Measurements from ENCODE around the gene COG6.
A peak's percentile ranks its signal among the peaks of the same experiment; 100 is the strongest.

The COG6 gene

DNA sequence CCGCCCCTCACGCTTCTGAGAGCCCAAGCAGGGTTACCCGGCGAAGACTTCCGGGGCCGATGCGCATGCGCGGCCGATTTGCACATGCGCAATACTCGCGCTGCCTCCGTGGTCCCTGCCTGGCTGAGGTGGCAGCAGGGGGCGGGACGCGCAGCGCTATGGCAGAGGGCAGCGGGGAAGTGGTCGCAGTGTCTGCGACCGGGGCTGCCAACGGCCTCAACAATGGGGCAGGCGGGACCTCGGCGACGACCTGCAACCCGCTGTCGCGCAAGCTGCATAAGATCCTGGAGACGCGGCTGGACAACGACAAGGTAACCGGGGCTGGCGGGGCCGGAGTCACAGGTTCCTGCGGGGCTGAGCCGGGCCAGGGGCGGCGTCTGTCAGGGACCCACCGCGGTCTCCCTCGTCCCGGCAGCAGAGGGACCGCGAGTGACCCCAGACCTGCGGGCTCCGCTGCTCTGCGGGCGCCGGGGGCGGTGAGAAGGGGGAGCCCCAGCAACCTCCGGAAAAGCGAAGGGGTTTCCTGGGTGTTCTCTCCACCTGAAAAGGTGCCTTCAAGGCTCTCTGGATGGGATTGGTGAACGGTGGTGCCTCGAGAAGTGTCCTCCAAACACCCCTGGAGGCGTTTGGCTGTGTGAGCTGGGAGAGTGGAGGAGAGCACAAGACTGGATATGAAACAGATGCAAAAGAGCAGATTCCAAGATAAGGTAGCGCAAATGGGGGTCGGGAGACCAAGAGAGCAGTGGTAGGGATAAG, at the start of gene COG6:
Gene COG6, plus strand, starts transcription at position 94 of the 756 bp plus-strand sequence. Its CDS starts 65 bp downstream, at position 159.
- DNase-seq = peak; percentile 92

DNA sequence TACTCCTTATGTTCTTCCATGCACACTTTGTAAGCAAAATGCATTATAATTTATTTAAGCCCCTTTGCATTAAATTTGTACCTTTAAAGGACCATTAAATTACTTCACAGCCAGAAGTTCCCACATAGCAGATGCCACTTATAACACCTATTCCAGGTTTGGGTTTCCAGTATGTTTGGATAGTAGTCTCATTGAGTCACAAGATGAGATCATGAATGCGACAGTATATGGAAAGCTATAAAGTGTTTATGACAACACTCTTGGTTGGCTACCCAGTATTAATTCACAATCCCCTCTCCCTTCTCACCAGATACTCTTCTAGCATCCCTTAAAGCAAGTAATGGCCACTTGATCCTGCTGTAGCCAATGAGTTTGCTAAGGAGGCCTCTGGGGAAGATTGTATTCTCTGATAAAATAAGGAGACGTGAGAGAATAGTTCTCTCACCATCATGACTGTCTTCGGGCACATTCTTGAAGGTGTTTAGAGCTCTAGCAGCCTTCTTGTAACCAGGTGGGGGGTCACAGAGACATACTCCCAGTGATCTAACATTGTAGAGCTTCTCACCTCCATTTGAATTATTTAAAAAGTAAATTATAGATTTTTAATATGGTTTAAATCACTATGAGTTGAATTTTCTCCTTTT, 49.7 kb upstream of the COG6 start:
- DNase-seq = no peak

DNA sequence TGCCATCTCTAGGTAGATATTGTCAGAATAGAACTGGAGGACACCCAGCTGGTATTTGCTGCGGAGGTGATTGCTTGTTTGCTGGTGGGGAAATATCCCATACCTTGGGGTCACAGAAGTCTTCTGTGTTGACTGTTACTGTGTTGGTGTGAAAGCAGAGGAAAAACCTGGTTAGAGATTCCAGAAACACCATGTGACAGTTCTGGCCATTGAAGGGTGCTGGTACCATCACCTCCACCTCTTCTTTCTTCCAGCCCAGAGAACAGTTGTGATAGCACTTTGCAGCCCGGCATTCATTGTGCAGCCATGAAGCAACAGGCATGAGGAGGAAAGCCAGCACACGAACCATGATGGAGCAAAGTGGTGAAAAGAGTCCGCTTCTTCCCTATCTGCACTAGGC, 47.6 kb upstream of the COG6 start:
- DNase-seq = no peak

DNA sequence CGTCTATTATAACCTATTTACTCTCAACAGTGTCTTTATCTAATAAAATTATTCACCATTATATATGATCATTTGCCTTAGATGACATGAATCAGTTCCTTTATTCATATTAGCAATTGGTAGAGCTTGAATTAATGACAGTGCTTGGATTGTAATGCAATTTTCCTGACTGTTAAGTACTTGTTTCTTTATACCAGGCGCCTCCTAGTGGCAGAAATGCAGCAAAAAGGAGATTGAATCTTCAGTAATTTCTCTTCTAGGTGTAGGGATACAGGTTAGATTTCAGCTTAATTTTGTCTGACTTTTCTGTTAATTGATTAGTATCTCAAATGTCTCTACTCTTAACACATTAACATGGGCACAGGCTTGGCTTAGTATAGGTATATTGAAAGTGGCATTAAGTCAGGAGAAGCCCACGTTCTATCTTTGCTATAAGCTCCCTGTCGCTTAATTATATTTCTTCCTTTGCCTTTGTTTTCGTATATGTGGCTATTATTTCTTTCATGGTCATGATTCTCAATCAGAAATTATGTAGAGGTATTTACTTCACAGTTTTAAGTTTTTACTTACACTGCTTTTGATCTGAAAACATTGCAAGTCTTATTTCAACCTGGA, 43.3 kb upstream of the COG6 start:
- DNase-seq = peak; percentile 60

DNA sequence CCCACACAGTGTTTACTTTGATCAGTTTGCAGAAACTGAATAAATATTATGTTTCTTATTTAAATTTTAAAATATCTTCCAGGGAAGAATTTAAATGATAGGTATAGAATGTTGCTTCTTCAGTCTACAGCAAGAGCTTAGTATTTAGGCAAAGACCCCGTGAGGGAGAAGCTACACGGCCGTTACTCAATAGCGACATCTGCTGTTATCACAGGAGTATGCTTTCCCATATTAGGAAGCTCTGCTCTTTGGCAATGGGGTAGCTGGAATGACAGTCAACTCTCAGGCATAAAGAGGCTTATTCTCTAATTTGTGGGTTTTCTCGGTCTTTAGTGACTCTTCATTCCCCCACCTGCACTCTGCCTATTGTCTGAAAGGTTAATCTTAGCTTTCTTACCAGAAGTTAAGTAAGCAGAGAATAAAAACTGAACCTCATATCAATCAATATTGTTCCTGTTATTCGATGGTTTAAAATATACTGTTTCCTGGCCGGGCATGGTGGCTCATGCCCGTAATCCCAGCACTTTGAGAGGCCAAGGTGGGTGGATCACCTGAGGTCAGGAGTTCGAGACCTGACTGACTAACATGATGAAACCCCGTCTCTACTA, 39.3 kb upstream of the COG6 start:
- DNase-seq = peak; percentile 17

DNA sequence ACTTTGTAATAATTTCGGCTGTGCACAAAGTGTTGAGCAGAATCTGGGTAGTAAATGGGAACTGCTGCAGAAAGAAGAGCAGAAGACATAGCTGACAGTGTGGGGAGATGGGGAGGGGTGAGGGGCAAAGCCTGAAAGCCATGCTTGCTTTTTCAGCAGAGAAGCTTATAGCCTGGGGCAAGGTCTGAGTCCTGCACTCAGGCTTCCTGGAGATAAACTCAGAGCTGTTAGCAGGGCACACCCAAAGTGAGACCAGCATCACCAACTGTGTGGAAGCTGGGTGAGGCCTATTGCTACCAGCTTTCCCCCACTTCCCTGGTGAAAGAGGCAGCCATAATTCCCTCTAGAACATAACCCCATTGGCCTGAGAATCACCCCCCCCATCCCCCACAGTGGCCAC, 36.9 kb upstream of the COG6 start:
- no peak for DNase-seq

DNA sequence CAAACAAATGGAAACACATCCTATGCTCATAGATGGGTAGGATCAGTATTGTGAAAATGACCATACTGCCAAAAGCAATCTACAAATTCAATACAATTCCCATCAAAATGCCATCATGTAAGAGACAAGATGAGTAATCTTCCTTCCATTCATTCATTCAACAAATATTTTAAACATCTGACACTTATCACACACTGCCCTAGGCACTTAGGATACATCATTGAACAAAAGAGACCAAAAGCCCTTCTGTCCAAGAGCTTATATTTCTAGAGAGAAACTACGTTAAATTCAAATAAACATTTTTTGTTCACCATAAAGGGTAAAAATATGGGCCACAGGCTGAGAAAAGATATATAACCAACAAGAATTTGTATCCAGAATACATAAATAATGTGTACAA, 32.0 kb upstream of the COG6 start:
- no peak for DNase-seq

DNA sequence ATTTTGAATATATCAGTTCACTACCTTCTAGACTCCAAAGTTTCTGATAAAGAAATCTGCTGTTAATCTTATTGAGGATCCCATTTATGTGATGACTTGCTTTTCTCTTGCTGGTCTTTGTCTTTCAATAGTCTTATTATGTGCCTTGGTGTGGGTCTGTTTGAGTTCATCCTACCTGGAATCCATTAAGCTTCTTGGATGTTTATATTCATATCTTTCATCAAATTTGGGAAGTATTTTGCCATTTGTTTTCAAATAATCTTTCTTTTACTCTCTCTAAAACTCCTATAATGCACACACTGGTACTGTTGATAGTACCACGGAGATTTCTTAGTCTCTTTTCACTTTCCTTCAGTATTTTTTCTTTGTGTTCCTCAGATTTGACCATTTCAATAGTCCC, 24.2 kb upstream of the COG6 start:
- DNase-seq = no peak

DNA sequence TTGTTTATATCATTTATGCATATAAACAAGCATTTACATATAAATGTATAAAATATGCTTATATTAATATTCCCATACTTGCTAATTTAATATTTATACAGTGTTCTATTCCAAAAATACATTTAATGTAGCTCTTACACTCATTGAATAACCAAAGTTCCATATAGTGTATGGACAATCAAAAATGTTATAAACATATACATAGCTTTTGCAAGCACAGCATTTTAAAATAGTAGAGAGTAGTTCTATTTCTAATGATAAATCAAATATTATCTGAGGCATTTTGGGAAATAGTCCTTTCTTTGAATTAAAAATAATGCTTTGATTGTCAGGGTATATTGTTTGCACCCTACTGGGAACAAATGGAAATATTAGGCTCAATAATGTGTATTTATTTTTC, 22.5 kb upstream of the COG6 start:
- no peak for DNase-seq

DNA sequence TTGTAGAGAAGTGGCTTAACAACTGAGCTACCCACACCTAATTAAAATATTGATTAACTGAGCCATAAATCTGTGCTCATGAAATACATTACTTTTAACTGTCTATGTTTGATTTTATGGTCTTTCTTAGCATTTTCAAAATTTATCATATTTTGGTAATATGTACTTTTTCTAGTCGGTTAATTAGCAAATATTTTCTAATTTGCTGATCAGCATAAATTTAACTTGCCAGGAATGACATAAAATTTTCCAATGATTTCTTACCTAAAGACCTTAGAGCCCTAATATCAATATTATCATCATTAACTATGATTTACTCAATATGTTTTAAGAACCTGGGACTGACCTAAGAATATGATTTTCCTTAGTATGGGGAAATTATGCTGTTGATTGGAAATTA, 19.9 kb upstream of the COG6 start:
- no peak for DNase-seq

DNA sequence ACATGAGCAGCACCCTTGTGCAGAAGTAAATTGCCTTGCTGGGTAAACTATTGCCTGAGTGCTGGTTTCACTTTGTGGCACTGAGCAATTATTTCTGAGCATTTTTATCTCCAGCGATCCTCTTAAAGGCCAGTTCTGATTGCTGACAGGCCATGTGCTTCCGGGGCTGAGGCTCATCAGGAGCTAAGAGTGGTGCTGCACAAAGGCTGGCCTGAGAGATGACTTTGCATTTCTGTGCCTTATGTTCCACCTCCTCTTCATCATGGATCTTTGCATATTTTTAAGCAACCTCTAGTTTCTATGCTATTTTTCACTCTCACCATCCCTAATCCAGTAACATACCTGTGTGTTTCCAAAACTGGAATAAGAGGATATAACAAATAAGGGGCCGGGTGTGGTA, 17.6 kb upstream of the COG6 start:
- no peak for DNase-seq

DNA sequence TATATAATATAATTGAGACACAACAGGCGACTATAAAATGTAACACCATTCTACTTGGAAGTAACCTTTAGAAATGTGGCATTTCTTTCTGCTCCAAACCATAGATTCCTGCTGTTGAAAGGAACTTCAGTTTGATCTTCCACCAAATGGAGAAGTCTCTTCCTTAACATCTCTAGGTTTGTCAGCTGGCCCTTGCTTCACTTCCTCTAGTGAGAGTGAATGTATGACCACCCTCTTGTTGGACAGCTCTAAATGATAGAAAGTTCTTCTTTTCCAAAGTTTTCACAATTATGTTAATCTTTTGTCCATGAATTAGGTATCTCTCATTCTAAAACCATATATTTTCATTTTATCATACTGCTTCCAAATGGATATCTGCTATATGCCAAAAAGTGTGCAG, 13.8 kb upstream of the COG6 start:
- no peak for DNase-seq

DNA sequence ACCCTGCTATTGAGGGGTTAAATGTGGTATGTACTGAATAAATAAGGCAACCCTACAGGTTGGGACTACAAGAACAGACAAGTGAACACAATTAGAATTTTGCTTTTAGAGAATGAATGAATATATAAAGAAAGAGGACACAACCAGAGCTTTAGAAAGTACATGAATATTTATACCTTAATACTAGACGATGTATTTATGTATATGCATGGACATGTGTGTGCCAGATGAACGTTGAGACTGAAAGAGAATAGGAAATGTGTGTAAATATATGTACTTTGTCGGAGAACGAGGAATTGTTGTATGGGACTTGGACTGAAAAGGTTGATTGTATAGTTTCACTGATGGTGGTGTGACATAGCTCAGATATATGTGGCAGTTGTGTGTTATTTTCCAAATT, 9.3 kb upstream of the COG6 start:
- no peak for DNase-seq

DNA sequence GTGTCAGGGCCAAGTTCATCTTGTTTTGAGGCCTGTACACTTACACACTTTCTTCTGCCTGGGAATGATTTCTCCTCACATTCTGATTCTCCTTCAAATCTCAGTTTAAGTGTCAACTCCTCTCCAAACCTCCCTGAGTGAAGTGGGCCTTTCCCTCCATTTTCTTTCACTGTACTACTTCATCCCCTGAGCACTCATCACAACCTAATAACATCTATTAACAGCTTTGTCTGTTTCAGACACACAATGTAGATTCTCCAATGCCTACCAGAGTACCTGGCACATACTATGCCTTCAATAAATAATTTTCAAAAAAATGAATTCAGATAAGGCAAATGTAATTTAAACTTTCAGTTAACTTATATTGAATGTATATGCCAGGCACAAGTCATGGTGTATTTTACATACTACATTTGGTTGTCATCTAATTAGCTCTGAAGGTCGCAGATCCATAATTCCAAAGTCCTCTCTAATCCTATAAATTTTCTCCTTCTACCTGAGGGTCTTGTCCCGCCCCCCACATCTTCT, 357 bp upstream of the COG6 start:
- DNase-seq = no peak

DNA sequence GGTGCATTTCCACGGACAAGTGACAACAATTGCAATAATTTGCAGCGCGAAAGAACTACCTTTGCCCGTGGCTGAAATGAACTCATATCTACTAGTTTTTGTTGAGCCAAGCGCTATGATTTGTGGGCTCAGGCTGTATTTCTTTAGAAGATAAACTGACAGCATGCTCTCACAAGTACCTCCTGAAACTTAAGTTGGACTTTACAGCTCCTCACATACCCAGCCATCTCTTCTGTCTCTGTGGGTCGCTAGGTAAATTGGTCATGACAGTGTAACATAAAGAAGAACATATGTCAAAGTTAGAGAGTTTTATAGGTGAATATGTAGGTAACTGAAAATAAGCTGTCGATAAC, 839 bp downstream of the COG6 start:
- no peak for DNase-seq

DNA sequence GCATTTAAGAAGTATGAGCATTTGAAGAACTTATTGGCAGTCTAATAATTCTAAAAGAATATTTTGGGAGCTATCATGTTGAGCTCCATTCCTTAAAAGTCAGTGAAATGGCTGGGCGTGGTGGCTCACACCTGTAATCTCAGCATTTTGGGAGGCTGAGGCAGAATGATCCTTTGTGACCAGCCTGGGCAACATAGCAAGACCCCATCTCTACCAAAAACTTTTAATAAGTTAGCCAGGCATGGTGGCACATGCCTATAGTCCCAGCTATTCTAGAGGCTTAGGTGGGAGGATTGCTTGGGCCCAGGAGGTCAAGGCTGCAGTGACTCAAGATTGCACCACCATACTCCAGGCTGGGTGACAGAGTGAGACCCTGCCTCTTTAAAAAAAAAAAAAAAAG, 8.0 kb downstream of the COG6 start:
- DNase-seq = no peak

DNA sequence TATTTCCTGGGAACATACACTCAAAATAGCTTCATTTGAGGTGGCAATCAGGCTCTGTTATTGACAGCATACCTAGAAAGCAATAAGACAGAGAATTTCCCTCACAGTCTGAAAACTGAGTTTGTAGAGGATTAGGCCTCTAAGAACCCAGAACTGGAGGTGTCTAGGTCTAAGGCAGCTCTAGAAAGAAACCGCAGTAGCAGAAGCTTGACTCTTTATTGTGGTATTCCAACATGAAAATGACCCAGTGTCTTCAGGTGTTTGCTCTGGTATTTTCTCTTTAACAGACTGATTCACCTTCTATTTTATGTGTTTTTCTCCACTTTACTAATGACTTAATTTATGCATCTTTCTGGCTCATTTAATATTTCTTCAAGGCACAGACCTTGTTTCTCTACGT, 8.5 kb downstream of the COG6 start:
- no peak for DNase-seq

DNA sequence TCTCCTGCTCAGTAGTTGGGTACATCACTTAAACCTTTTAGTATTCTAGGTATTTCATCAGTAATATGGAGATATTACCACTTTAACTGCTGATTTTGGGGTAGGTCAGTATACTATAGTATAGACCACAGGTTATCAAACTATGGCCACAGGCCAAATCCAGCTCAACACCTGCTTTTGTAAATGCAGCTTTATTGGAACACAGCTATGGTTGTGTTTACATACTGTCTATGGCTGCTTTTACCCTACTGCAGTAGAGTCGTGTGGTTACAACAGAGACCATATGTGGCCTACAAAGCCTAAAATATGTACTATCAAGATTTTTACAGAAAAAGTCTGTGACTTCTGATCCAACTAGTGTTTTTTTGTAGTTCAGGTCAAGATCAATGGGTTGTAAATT, 10.3 kb downstream of the COG6 start:
- DNase-seq = no peak

DNA sequence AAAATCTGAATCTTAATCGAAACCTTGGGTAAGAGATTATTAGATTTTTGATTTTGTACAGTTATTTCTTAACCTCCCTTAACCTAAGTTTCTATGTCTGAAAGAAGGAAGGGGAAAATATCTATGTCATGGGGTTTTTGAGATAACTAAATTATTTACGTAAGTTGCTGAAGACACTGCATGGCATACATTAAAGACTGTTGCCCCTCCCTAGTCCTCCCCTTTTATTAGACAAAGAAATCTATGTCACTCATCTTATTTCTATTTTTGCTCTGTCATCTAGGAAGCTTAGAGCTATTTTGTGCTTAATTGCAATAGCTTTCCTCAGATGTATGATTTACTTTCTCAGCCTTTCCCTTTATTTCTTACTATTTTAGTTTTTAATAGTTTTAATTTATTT, 15.0 kb downstream of the COG6 start:
- no peak for DNase-seq

DNA sequence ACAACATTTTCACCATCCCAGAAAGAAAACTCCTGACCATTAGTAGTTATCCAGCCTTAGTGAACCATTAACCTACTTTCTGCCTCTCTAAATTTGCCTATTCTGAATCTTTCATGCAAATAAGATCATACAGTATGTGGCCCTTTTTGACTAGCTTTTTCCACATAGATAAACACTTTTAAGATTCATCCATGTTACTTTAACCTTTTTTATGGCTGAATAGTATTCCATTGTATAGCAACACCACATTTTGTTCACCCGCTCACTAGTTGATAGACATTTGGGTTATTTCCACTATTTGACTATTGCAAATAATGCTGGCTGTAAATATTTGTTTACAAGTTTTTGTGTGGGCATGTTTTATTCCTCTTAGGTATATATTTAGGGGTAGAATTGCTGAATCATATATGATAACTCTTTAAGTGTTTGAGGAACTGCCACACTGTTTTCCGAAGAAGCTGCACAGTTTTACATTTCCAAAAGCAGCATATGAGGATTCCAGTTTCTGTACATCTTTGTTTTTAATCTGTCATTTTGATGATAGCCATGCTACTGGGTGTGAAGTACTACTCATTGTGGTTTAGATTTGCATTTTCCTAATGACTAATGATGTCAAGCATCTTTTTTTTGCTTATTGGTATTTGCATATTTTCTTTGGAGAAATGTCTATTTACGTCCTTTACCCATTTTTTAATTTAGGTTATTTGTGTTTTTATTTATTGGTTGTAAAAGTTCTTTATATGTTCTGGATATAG, 17.1 kb downstream of the COG6 start:
- no peak for DNase-seq

DNA sequence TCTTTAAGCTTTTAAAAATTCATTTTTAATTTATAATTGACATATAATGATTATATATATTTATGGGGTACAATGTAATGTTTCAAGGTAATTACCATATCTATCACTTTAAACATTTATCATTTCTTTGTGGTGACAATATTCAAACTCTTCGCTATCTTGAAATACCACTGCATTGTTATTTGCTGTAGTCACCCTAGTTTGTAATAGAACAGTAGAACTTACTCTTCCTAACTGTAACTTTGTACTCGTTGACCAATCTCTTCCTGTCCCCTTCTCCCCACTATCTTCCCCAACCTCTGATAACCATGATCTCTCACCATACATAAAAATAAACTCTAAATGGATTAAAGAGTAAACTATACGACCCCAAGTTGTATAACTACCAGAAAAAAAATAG, 20.4 kb downstream of the COG6 start:
- DNase-seq = no peak

DNA sequence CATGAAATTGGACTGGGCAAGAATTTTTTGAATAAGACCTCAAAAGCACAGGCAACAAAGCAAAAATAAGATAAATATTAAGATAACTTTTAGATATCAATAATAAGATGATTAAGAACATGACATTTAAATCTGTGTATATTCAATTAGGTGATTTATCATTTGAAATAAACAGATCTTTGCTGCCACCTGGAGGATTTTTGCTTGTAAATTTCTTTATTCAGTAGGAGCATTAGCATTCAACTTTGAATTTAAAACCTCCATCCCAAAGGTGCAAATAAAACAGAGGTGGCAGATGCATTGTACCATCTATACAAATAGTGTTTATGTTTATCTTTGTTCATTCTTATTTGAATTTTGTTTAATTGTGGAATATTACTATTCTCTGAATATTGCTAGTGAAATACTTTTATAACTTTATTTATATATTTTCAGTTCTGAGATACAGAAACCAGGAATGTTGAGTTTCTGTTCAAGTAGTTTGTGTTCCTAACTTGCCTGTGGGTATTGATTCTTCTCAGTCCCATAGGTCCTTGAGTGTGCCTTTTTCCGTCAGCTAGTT, 20.9 kb downstream of the COG6 start:
- DNase-seq = no peak

DNA sequence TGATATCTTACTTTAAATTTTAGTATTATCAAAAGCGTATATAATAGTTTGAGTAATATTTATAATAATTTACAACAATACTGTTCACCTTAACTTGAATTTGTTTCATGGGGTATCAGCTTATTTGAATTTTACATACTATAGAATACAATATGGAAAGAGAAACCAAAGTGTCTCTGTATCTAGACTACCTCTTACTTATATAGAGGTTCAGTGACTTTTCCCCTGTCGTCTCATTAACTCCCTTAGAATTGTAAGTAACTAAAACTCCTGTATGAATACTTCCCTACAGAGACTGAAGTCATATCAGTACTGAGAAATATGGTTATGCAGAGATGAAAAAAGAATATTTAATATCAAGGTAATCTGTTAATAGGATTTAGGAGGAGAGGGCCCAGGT, 26.8 kb downstream of the COG6 start:
- no peak for DNase-seq
